ENCODE results near the gene RHBDL1. TPM values are rescaled to one million over a fixed set of nuclear protein-coding genes. Genes with fewer than 3 reads are reported as not detected.

Gene RHBDL1
- total RNA-seq, 4 donors from 2014 or later, result 0.44 to 1.0 (median 0.96) TPM; not detected in 1

DNA sequence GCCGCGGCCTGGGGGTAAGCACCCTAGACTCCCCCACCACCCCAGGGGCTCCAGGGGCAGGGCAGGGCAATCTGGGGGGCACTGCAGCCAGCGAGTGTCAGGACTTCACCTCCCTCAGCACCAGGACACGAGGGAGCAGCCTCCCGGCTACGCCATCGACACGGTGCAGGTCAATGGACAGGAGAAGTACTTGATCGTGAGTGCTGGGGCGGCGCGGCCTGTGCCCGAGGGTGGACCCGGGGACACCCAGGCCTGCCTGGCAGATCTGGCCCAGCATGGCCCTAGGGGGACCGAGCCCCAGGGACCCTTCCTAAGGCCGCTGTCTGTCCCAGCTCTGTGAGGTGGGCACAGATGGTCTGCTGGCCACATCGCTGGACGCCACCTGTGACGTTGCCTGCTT lies 3.1 kb upstream of the RHBDL1 start:
- no peak for ATAC-seq (ENCODE audit: low FRiP score)
- TF ChIP-seq, protein P1, sequence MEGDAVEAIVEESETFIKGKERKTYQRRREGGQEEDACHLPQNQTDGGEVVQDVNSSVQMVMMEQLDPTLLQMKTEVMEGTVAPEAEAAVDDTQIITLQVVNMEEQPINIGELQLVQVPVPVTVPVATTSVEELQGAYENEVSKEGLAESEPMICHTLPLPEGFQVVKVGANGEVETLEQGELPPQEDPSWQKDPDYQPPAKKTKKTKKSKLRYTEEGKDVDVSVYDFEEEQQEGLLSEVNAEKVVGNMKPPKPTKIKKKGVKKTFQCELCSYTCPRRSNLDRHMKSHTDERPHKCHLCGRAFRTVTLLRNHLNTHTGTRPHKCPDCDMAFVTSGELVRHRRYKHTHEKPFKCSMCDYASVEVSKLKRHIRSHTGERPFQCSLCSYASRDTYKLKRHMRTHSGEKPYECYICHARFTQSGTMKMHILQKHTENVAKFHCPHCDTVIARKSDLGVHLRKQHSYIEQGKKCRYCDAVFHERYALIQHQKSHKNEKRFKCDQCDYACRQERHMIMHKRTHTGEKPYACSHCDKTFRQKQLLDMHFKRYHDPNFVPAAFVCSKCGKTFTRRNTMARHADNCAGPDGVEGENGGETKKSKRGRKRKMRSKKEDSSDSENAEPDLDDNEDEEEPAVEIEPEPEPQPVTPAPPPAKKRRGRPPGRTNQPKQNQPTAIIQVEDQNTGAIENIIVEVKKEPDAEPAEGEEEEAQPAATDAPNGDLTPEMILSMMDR (IDR thresholded peaks at IDR 0.05), result no peak
- DNase-seq (ENCODE audit: low spot score), result no peak

DNA sequence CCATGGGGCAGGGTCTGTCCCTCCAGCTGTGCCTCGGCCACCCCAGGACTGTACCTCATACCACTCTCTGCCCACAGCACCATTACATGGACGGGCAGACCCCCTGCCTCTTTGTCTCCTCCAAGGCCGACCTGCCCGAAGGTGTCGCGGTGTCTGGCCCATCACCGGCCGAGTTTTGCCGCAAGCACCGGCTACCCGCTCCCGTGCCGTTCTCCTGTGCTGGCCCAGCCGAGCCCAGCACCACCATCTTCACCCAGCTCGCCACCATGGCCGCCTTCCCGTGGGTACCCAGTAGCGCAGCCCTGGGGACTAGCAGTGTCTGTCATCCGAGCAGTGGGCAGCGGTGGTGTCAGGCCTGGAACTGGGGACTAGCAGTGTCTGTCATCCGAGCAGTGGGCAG lies 2.6 kb upstream of the RHBDL1 start:
- TF ChIP-seq, protein P1 (IDR thresholded peaks at IDR 0.05), result no peak
- ATAC-seq (ENCODE audit: low FRiP score), result no peak
- no peak for DNase-seq (ENCODE audit: low spot score)

DNA sequence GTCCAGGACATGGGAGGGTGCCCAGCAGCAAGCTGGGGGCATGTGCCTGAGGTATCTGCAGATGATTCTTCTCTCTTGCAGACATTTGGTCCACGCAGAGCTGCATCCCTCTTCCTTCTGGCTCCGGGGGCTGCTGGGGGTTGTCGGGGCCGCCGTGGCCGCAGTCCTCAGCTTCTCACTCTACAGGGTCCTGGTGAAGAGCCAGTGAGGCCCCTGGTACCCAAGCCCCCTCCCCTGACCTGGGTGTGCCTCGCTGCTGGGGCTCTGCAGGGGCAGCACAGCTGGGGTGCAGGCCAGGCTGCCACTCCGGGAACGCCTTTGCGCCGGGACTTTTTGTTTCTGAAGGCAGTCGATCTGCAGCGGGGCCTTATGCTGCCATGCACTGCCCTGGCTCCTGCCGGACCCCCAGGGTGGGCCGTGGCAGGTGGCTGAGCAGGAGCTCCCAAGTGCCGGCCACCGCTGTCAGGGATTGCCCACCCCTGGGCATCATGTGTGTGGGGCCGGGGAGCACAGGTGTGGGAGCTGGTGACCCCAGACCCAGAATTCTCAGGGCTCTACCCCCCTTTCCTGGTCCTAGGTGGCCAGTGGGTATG lies 2.0 kb upstream of the RHBDL1 start:
- ATAC-seq (ENCODE audit: low FRiP score) (no peak), DNase-seq (ENCODE audit: low spot score) (no peak)
- TF ChIP-seq, protein P1 (IDR thresholded peaks at IDR 0.05), result no peak

DNA sequence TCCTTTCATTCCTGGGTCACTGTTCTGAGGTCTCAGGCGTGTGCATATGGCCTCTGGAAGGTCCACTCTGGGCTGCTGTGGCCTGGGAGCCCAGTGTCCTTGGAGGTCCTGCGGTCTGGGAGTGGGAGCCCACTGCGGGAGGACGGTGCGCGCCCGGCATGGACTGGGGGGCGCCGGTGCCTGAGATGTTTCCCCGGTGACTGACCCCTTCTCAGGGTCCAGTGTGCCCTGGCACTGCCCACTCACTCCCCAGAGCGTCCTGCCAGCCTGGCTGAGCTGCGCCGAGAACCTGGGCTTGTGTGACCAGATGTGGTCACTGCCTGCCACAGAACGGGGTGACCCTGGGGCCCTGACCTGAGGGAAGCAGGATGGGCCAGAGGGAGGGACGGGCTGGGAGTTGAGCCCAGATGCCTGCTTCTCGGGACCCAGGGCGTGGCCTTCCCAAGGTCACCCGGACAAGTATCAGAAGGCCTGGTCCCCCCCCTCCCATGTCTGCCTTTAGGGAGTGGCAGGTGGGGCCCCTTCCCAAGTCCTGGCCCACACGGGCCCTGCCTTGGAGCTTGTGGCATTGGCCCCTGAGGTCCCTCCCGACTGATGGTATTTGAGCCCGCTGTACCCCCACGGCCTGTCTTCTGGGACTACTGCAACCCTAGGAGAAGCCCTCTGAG lies 1.1 kb upstream of the RHBDL1 start:
- DNase-seq (ENCODE audit: low spot score), result no peak
- TF ChIP-seq, protein P1 (IDR thresholded peaks at IDR 0.05), result no peak

DNA sequence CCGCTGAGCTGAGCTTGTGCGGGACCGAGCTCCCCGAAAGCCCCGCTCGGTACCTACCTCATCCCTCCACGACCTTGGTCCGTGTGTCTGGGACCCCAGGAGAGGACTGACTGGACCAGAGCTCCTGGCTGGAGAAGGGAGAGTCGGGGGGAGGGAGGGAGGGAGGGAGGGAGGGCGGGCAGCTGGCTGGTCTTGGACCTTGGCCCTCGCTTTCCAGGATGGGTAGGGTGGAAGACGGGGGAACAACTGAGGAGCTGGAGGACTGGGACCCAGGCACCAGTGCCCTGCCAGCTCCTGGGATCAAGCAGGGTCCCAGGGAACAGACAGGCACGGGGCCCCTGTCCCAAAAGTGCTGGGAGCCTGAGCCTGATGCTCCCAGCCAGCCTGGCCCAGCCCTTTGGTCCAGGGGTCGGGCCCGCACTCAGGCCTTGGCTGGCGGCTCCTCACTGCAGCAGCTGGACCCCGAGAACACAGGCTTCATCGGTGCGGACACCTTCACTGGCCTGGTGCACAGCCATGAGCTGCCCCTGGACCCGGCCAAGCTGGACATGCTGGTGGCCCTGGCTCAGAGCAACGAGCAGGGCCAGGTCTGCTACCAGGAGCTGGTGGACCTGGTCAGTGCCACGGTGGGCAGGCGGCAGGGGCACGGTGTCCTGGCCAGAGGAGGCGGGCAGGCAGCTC lies 553 bp downstream of the RHBDL1 start:
- DNase-seq (ENCODE audit: low spot score) (no peak), ATAC-seq (ENCODE audit: low FRiP score) (no peak)
- TF ChIP-seq, protein P1 (IDR thresholded peaks at IDR 0.05), result no peak

More for the DNA sequence above, 1.1 kb upstream of the RHBDL1 start:
- ATAC-seq (ENCODE audit: low FRiP score), result no peak

DNA sequence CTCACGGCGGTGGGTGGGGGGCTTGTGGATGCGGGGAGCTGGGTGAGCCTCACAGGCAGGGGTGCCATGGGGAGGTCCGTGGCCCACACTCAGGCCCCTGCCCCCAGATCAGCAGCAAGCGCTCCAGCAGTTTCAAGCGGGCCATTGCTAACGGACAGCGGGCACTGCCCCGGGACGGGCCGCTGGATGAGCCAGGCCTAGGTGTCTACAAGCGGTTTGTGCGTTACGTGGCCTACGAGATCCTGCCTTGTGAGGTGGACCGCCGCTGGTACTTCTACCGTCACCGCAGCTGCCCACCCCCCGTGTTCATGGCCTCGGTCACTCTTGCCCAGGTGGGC lies 1.1 kb downstream of the RHBDL1 start:
- TF ChIP-seq, protein P1 (IDR thresholded peaks at IDR 0.05), result no peak
- no peak for ATAC-seq (ENCODE audit: low FRiP score)

More for the DNA sequence above, 1.1 kb downstream of the RHBDL1 start:
- DNase-seq (ENCODE audit: low spot score), result no peak
